HG03469 (cell line): Measurements from ENCODE around the gene KRTAP10-2.
"Not testable (repeated sequence)": the region's sequence is repeated elsewhere in the genome, so short reads cannot be mapped to it uniquely, and the experiment has no call there.

Experiments used
- ATAC-seq: cut with Tn5 transposase; IDR thresholded peaks from one replicate; pipeline ENCODE4 v1.9.1; 2021; ENCODE audit warnings: mild to moderate bottlenecking, moderate library complexity, moderate number of reproducible peaks; ENCODE audit not compliant: unreplicated experiment

KRTAP10-2 gene

GRCh38 chr21:44583089-44583799, 31.9 kb upstream of the KRTAP10-2 start:
- ATAC-seq: no peak

- no peak for ATAC-seq
These were observed 30.8 kb upstream of the KRTAP10-2 start for GRCh38 chr21:44582055-44582454.

- ATAC-seq: no peak
These were observed 29.9 kb upstream of the KRTAP10-2 start for GRCh38 chr21:44581158-44581557.

- ATAC-seq: not testable (repeated sequence)
These were observed 29.0 kb upstream of the KRTAP10-2 start, which contains the start of gene KRTAP10-5 for GRCh38 chr21:44580231-44580821. TSS of gene KRTAP10-5 (minus strand) at chr21:44580604. CDS start at chr21:44580578, 26 bp downstream.

GRCh38 chr21:44579833-44580144, 28.5 kb upstream of the KRTAP10-2 start:
- no peak for ATAC-seq

- ATAC-seq: no peak
These were observed 27.9 kb upstream of the KRTAP10-2 start for GRCh38 chr21:44579056-44579832.

- ATAC-seq: no peak
These were observed 27.2 kb upstream of the KRTAP10-2 start for GRCh38 chr21:44578371-44579055.

GRCh38 chr21:44576025-44576420, 24.7 kb upstream of the KRTAP10-2 start:
- no peak for ATAC-seq

GRCh38 chr21:44575307-44576024, 24.2 kb upstream of the KRTAP10-2 start:
- no peak for ATAC-seq

- ATAC-seq: no peak
These were observed 23.4 kb upstream of the KRTAP10-2 start for GRCh38 chr21:44574457-44575306.

GRCh38 chr21:44573630-44574456, 22.5 kb upstream of the KRTAP10-2 start, which contains the start of gene KRTAP10-4:
TSS of gene KRTAP10-4 (plus strand) at chr21:44573729. CDS start at chr21:44573759, 30 bp downstream.
- ATAC-seq: not testable (repeated sequence)

GRCh38 chr21:44572959-44573583, 21.8 kb upstream of the KRTAP10-2 start:
- ATAC-seq: no peak

GRCh38 chr21:44571844-44572782, 20.8 kb upstream of the KRTAP10-2 start:
- no peak for ATAC-seq

GRCh38 chr21:44571296-44571695, 20.0 kb upstream of the KRTAP10-2 start:
- ATAC-seq: no peak

- ATAC-seq: no peak
These were observed 18.7 kb upstream of the KRTAP10-2 start for GRCh38 chr21:44569861-44570517.

- ATAC-seq: no peak
These were observed 17.6 kb upstream of the KRTAP10-2 start for GRCh38 chr21:44568667-44569556.
